NOMO-1 treated with dmso at 0.1 percent for 144 hours (cell line): ENCODE measurements around the gene LMBRD1.
"Not testable (repeated sequence)": the region's sequence is repeated elsewhere in the genome, so short reads cannot be mapped to it uniquely, and the experiment has no call there.

ENCODE experiments used
- DNase-seq: peaks from one replicate; lab custom pipeline; 2025; ENCODE audit not compliant: unreplicated experiment; lab: John Stamatoyannopoulos, UW

Gene LMBRD1

GRCh38 chr6:69796642-69797390 is at the start of gene LMBRD1:
TSS of gene LMBRD1 (minus strand) at chr6:69797010. CDS start at chr6:69796881, 129 bp downstream.
- peak; percentile 87 for DNase-seq

DNA sequence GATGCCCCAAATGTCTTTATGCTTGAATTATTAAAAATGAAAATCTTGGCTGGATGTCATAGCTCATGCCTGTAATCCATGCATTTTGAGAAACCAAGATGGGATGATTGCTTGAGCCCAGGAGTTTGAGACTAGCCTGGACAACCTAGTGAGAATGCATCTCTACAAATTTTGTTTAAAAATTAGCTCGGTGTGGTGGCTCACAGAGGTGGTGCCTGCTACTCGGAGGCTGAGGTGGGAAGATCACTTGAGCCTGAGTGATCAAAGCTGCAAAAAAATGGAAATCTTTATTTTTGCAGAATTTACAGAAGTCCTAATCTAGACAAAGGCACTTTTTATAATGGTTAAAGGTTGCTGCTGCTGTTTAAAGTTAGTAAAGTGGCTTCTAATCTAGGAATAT is 49.5 kb upstream of the LMBRD1 start:
- DNase-seq: no peak

DNA sequence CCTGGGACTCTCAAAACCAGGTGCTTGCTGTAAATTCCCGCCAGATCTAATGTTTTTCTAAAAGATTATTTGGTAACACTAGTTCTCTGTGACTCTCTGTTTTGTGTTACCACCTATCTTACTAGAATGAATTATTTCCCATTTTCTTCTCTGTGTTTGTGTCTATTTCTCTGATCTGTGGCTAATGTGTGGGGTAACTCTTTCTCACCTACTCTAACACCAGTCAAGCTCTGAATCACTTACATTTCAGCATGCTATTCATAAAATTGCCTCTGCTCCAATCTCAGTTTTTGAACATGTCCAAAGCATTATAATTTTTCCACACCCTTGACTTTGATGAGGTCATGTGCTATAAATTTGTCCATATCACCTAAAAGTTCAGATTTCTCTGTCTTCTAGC is 46.4 kb upstream of the LMBRD1 start:
- no peak for DNase-seq

DNA sequence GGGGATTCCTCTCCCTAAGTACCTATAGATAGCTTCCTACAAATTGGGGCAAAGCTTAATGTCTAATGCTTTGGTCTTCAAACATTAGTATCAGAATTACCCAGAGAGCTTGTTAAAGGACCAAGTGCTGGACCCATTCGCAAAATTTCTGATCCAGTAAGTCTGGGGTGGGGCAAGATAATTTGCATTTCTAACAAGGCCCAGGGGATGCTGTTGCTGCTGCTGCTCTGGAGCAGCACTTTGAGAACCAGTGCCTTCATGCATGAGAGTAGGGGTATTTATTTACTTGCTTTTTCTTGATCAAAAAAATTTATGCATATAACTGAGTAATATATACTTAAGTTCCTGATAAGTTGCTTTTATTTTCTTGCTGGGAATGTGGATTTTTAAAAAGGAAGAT is 45.1 kb upstream of the LMBRD1 start:
- no peak for DNase-seq

- DNase-seq: peak; percentile 69
These were observed 38.8 kb upstream of the LMBRD1 start for GRCh38 chr6:69835414-69836179.

- DNase-seq: no peak
These were observed 35.7 kb upstream of the LMBRD1 start for GRCh38 chr6:69832558-69832957.

DNA sequence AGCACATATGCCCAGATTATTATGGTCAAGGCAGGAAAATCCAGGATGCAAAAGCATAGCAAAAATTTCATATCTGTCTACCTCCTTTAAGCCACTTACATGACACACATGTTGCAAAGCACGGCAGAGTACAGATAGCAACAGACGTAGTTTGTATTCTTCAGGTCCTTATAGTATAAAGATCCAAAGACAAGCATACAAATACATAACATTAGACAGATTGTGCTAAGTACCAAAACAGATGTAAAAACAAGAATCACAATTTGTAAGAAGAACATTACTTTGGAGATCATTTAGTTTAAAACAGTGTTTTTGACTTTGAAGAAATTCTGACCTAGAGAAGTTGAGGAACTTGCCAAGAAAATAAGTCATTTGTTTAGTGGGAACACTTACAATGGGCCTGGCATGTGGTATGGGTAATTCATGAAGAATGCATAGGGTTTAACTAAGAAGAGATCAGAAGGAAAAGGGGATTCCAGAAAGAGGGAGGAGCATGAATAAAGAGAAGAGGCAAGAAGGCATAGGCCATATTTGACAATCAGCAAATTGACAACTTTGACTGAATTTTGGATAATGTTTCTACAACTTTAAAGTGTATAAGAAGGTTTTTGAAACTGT is 30.6 kb upstream of the LMBRD1 start:
- no peak for DNase-seq

- DNase-seq: no peak
These were observed 29.1 kb upstream of the LMBRD1 start for GRCh38 chr6:69825904-69826303.

GRCh38 chr6:69824355-69824754 is 27.5 kb upstream of the LMBRD1 start:
- not testable (repeated sequence) for DNase-seq

GRCh38 chr6:69820438-69820837 is 23.6 kb upstream of the LMBRD1 start:
- DNase-seq: no peak

- no peak for DNase-seq
These were observed 23.2 kb upstream of the LMBRD1 start for GRCh38 chr6:69820018-69820417.

DNA sequence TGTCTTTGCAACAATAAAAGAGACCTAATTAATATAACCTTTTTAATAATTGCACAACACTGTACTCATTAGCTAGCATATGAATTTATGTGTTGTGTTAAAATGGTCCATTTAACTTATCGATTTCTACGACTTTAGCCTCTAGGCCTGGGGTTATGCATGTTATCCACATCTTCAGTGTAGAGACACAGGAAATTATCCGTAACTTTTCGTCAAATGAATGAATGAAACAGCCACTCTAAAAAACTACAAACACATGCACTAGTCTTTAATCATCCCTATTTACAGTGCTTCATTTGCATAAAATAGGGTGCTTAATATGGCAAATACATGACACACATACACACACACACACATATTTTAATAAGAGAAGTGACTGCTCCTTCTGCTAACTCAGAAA is 22.3 kb upstream of the LMBRD1 start:
- no peak for DNase-seq

- no peak for DNase-seq
These were observed 21.6 kb upstream of the LMBRD1 start for GRCh38 chr6:69818223-69818930.

GRCh38 chr6:69817358-69817757 is 20.5 kb upstream of the LMBRD1 start:
- no peak for DNase-seq

GRCh38 chr6:69816569-69816968 is 19.8 kb upstream of the LMBRD1 start:
- no peak for DNase-seq

DNA sequence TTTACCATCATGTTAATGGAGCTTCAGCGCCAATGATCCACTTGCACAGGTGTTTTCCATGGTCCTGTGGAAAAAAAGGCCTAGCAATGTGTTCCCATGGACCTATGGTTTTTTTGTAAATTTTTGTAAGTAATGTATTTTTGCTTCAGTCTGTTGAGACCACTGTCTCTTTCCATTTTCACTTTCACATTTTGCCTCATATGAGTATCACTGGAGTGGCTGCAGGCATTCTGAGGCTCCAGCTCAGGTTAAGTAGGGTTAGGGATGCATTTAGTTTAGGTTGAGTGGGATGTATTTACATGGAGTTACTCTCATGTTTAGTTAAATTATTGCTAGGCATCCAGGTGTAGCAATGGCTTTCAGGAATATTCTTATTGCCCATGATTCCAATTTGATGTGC is 19.2 kb upstream of the LMBRD1 start:
- DNase-seq: no peak

GRCh38 chr6:69813508-69813907 is 16.7 kb upstream of the LMBRD1 start:
- DNase-seq: peak; percentile 28

GRCh38 chr6:69812746-69813427 is 16.1 kb upstream of the LMBRD1 start:
- DNase-seq: no peak

DNA sequence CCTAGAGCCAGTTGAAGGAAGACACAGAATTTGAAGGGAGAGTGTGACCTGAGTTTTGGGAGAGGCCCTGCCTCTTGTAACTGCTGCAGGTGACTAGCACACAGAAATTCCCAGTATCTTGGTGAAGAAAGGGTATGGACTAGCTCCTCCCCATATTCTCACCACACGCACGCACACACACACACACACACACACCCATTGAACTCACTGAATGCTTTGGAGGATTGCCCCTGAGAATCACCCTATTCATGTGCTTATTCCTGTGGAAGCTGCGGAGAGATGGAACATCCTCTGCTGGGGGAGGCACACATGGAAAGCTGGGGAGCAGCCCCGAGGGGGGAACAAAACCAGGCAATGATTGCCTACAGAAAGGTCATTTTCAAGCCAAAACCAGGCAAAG is 6.2 kb upstream of the LMBRD1 start:
- no peak for DNase-seq

DNA sequence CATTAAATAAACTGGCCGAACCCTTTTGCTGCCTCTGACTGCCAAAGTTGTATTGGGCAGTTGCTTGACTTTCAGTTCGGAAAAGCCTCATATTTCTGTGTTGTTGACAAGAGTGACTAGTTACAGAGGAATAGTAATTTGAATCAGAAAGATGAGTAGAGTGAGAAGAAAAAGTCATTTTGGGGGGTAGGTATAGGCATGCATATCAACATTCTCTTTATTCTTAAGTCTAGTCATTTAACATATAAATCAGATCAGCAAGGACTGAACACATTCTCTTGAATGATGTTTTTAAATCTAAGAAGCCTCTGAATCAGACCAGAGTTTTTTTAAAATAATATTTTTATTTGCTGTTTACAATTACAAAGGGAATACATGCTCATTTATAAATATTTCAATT is 4.9 kb upstream of the LMBRD1 start:
- no peak for DNase-seq

GRCh38 chr6:69801225-69801624 is 4.4 kb upstream of the LMBRD1 start:
- DNase-seq: no peak
